ENCODE measurements around the gene EIF4G1.

GRCh38 chr3:184307915-184308314 lies 6.5 kb upstream of the EIF4G1 start:
- TF ChIP-seq TCF12 (IDR thresholded peaks at IDR 0.05; ENCODE audit: low read depth) (no peak), EP300 (IDR thresholded peaks at IDR 0.05; ENCODE audit: borderline replicate concordance) (no peak), RAD21 (IDR thresholded peaks at IDR 0.05; ENCODE audit: low read depth) (no peak), REST (IDR thresholded peaks at IDR 0.05; ENCODE audit: low read depth) (no peak), TAF1 (IDR thresholded peaks at IDR 0.05; ENCODE audit: low read depth) (no peak)
